Stimulated activated effector memory CD8-positive, alpha-beta T cell treated with anti-CD3 and anti-CD28 coated beads, Interleukin-12 subunit alpha, Interleukin-12 subunit beta, amount 100 ng/mL, for 72 hours (primary cell): Measurements from ENCODE around the gene SLC19A2.
A peak's percentile ranks its signal among the peaks of the same experiment; 100 is the strongest.
"Not testable (repeated sequence)": the region's sequence is repeated elsewhere in the genome, so short reads cannot be mapped to it uniquely, and the experiment has no call there.

Experiments
- ATAC-seq: fragments of 150-1000 bp; cut with Tn5 transposase; 2 replicates; pipeline ENCODE4 v1.10.0; 2021
- DNase-seq, 2 donors: peaks; one replicate each; pipeline ENCODE4 v3.0.0; 2021 to 2022; ENCODE audit warnings: low spot score in 2 of 2
- H3K27ac Mint-ChIP-seq: one replicate; pipeline ENCODE4 v1.8.0; 2022; ENCODE audit warnings: mild to moderate bottlenecking, mixed read lengths
- H3K36me3 Mint-ChIP-seq: one replicate; pipeline ENCODE4 v1.8.0; 2022; ENCODE audit warnings: mild to moderate bottlenecking, mixed read lengths
- H3K4me1 Mint-ChIP-seq: one replicate; pipeline ENCODE4 v1.8.0; 2022; ENCODE audit warnings: mixed read lengths
- H3K4me3 Mint-ChIP-seq: one replicate; pipeline ENCODE4 v1.8.0; 2022; ENCODE audit warnings: mild to moderate bottlenecking, mixed read lengths
- H3K9me3 Mint-ChIP-seq: one replicate; pipeline ENCODE4 v1.8.0; 2022; ENCODE audit warnings: mixed read lengths

SLC19A2 gene

GRCh38 chr1:169514566-169515270, 29.0 kb upstream of the SLC19A2 start:
- DNase-seq (no peak), ATAC-seq (no peak)
- peaks cover 67% of the 10 kb centered on the region for H3K36me3 Mint-ChIP-seq
- no peaks in the 10 kb centered on the region for H3K4me1 Mint-ChIP-seq
- H3K9me3 Mint-ChIP-seq, result no peaks in the 10 kb centered on the region
- no peak overlapping the region for H3K4me3 Mint-ChIP-seq
- no peak overlapping the region for H3K27ac Mint-ChIP-seq

DNA sequence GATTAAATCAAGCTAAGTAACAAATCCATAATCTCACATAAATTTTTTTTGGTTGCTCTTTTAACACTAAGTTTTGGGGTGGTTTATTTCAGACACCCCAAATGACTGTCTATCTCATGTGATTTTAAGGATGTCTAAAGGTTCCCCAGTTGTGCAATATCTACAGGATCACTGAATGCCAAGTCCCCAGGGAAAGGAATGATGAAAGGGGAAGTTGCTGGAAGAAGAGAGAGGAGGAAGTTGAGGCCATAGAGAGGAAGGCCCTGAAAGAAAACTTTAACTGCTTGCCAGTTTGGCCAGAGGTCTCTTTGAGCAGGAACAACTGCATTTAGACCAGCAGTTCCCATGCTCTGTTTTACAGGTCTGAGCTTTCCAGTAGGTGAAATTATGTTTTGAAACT, 27.5 kb upstream of the SLC19A2 start:
- Mint-ChIP-seq H3K9me3 (no peaks in the 10 kb centered on the region), H3K27ac (no peak overlapping the region), H3K4me1 (peaks cover 6% of the 10 kb centered on the region), H3K4me3 (no peak overlapping the region), H3K36me3 (peaks cover 52% of the 10 kb centered on the region)
- ATAC-seq (no peak), DNase-seq (no peak)

DNA sequence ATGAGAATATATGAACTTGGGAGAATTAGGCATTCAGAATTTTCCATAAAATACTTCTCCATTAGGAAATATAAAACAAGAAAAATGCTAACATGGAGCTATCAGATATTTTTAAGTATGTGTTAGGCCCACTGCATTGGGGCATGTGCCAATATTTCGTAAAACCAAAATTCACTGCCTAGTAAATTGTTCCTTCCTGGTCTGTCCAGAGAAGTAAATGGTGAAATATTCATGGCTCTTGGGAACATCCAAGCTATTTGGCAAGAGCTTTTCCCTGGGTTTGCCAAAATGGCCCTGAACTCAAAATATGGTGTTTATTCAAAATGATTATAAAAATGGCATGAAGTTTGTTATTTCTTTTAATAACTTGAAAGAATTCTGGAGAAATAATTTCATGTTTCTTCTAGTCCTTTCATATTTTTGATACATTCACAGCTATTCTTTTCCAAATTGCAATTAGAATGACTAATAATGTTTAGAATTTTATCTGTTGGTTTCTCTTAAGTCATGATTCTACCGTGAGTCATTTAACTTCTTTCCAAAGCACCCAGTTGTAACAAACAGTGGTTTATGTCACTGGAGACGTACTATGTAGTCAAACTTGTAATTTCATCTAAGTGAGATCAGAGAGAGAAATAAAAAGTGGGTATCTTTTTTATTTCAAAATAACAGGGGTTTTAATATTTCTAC, 25.7 kb upstream of the SLC19A2 start:
- no peak for DNase-seq
- ATAC-seq, result peak; percentile 87
- peaks cover 35% of the 10 kb centered on the region for H3K36me3 Mint-ChIP-seq
- no peak overlapping the region for H3K4me3 Mint-ChIP-seq
- H3K9me3 Mint-ChIP-seq, result no peaks in the 10 kb centered on the region
- no peak overlapping the region for H3K27ac Mint-ChIP-seq
- peaks cover 6% of the 10 kb centered on the region for H3K4me1 Mint-ChIP-seq

- Mint-ChIP-seq H3K9me3 (no peaks in the 10 kb centered on the region), H3K27ac (no peak overlapping the region), H3K4me3 (no peak overlapping the region), H3K4me1 (peaks cover 6% of the 10 kb centered on the region), H3K36me3 (peaks cover 23% of the 10 kb centered on the region)
- DNase-seq, result no peak
- ATAC-seq, result no peak
These were observed 24.3 kb upstream of the SLC19A2 start for GRCh38 chr1:169510060-169510459.

- Mint-ChIP-seq H3K9me3 (no peaks in the 10 kb centered on the region), H3K4me1 (peaks cover 6% of the 10 kb centered on the region), H3K36me3 (peaks cover 16% of the 10 kb centered on the region), H3K27ac (no peak overlapping the region), H3K4me3 (no peak overlapping the region)
- DNase-seq (no peak), ATAC-seq (no peak)
These were observed 23.6 kb upstream of the SLC19A2 start for GRCh38 chr1:169509354-169509753.

GRCh38 chr1:169508432-169509338, 22.9 kb upstream of the SLC19A2 start:
- ATAC-seq (no peak), DNase-seq (no peak)
- Mint-ChIP-seq H3K4me1 (peaks cover 6% of the 10 kb centered on the region), H3K36me3 (peaks cover 9% of the 10 kb centered on the region), H3K9me3 (no peaks in the 10 kb centered on the region), H3K27ac (peak overlapping the region; percentile 12), H3K4me3 (no peak overlapping the region)

DNA sequence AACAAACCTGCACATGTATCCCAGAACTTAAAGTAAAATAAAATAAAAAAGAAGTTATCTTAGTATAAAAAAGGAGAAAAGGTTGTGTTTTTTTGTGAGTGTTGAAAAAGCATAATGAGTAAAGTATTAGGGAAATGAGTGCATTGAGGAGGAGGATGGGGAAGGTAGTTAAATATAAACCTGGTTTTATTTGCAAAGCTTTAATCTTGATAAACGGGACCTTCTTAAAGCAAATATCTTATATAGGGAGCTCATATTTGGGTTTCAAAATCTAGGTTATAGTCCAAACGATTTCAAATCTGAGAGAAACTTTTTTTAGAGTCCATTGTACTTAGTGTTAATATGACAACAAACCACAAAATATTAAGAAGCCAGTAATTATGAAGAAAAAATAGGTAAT, 21.7 kb upstream of the SLC19A2 start:
- Mint-ChIP-seq H3K9me3 (no peaks in the 10 kb centered on the region), H3K4me3 (no peak overlapping the region), H3K36me3 (no peaks in the 10 kb centered on the region), H3K4me1 (peaks cover 6% of the 10 kb centered on the region), H3K27ac (no peak overlapping the region)
- no peak for ATAC-seq
- no peak for DNase-seq

DNA sequence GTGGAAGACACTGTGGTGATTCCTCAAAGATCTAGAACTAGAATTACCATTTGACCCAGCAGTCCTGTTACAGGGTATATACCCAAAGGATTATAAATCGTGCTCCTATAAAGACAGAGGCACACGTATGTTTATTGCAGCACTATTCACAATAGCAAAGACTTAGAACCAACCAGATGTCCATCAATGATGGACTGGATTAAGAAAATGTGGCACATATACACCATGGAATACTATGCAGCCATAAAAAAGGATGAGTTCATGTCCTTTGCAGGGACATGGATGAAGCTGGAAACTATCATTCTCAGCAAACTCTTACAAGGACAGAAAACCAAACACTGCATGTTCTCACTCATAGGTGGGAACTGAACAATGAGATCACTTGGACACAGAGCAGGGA, 17.9 kb upstream of the SLC19A2 start:
- H3K4me1 Mint-ChIP-seq, H3K27ac Mint-ChIP-seq, H3K36me3 Mint-ChIP-seq, ATAC-seq, H3K4me3 Mint-ChIP-seq, DNase-seq, H3K9me3 Mint-ChIP-seq: not testable (repeated sequence)

DNA sequence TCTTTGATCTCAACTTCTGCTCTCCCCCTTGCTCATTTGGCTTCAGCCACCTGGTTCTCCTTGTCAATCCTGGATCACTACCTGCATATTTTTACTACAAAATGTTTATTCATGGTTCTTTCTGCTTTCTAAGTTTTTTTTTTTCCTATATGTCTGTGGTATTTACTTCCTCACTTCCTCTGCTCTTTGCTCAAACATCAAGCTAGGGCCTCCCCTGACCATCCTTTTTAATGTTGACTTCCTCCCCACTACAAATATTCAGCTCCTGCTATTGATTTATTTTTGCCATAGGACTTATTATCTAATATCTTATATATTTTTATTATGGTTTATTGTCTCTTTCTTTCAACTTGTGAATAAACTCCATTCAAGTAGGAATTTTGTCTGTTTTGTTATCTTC, 14.1 kb upstream of the SLC19A2 start:
- Mint-ChIP-seq H3K27ac (no peak overlapping the region), H3K9me3 (peaks cover 6% of the 10 kb centered on the region), H3K36me3 (no peaks in the 10 kb centered on the region), H3K4me3 (no peak overlapping the region), H3K4me1 (peaks cover 10% of the 10 kb centered on the region)
- no peak for DNase-seq
- ATAC-seq, result no peak

DNA sequence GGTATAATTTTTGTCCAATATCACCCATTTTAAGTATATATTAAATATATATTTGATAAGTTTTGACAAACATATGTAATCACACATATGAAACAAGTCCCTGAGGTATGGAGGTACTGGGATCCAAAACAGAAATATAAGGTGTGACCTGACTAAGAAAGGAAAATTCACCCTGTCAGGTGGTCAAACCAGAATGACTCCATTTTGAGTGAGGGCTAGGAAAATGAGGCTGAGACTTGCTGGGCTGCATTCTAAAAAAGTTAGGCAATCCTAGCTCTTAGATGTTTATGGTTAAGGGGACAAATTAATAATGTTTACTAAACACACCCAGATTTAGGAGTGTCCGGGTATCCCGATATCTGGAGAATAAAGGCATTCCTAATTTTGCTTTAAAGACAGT, 11.6 kb upstream of the SLC19A2 start:
- Mint-ChIP-seq H3K9me3 (peaks cover 6% of the 10 kb centered on the region), H3K27ac (no peak overlapping the region), H3K4me3 (no peak overlapping the region), H3K36me3 (no peaks in the 10 kb centered on the region), H3K4me1 (peaks cover 22% of the 10 kb centered on the region)
- DNase-seq (no peak), ATAC-seq (no peak)

- H3K4me1 Mint-ChIP-seq, result peaks cover 31% of the 10 kb centered on the region
- H3K4me3 Mint-ChIP-seq, result no peak overlapping the region
- H3K36me3 Mint-ChIP-seq, result no peaks in the 10 kb centered on the region
- peaks cover 6% of the 10 kb centered on the region for H3K9me3 Mint-ChIP-seq
- DNase-seq (no peak), ATAC-seq (no peak)
- H3K27ac Mint-ChIP-seq, result no peak overlapping the region
These were observed 10.2 kb upstream of the SLC19A2 start for GRCh38 chr1:169495916-169496315.

DNA sequence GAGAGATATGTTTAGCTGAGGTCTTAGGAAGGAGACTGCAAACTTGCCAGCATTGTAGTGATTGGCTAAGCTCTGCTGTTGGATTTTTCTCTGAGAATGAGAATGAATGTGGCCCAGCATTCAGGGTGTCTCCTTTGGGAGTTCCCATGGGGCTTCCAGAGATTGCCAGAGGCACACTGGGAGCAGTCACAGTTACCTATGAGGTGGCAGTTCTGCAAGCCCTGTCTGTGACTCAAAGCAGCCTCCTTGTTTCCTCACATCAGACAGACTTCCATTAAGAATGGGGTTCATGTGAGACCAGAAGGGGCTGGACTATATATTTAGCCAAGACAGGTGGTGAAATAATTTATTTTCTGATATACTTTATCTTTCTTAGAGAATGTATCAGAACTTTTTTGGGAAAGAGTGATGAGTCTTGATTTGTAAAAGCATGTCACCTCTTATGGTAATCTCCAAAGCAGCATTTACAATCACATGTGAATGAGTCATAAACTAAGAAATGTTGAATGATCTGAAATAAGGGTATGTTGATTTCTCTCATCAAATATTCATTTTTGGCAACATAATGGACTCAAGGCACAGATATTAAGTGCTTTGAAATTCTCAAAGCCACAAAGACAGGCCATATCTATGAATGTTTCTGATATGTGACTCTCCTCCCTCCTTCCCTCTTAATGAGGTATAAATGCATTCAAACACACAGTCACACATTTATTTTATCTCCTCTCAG, 9.5 kb upstream of the SLC19A2 start:
- Mint-ChIP-seq H3K4me3 (no peak overlapping the region), H3K36me3 (no peaks in the 10 kb centered on the region), H3K27ac (no peak overlapping the region), H3K4me1 (peaks cover 31% of the 10 kb centered on the region), H3K9me3 (peaks cover 6% of the 10 kb centered on the region)
- DNase-seq (no peak), ATAC-seq (no peak)

- Mint-ChIP-seq H3K9me3 (peaks cover 6% of the 10 kb centered on the region), H3K4me3 (no peak overlapping the region), H3K4me1 (peaks cover 34% of the 10 kb centered on the region), H3K36me3 (no peaks in the 10 kb centered on the region), H3K27ac (no peak overlapping the region)
- no peak for ATAC-seq
- no peak for DNase-seq
These were observed 8.6 kb upstream of the SLC19A2 start for GRCh38 chr1:169494343-169494742.

DNA sequence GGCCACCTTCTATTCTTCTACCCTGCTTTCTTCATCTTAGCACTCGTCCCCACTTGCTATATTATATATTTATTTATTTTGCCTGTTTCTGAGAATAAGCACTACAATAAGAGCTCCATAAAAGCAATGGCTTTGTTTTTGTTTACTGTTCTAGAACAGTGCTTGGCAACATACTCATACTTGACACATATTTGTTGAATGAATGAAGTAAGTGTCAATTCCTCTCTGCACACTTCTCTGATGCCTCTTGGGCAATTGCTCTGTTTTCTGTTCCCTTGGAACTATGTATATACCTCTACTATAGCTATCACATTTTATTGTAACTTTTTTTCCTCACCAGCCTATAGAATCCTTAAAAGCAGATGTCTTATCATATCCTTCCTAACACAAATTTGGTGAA, 7.5 kb upstream of the SLC19A2 start:
- no peak overlapping the region for H3K4me3 Mint-ChIP-seq
- ATAC-seq, result no peak
- no peaks in the 10 kb centered on the region for H3K36me3 Mint-ChIP-seq
- DNase-seq, result no peak
- peaks cover 43% of the 10 kb centered on the region for H3K4me1 Mint-ChIP-seq
- H3K27ac Mint-ChIP-seq, result no peak overlapping the region
- peaks cover 2% of the 10 kb centered on the region for H3K9me3 Mint-ChIP-seq

DNA sequence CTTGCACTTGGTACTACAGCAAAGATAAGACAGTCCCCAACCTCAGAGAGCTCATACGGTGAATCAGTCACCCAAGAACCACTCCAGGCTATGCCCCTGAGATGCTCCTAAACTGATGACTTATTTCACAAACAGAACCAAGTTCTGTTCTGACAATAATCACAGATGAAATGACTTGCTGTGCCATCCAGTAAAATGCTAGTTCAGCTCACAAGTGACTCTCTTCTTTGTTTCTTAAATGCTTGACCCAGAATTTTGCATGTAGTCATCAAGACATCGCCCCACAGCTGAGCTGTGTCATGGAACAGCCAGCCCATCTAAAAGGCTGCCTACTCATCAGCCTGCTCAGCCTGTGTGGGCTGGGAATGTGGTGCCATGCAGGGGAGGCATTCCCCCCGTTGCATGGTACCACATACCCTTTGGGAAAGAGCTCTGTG, 6.1 kb upstream of the SLC19A2 start:
- DNase-seq (peak; percentile 15 to 69), ATAC-seq (peak; percentile 97)
- Mint-ChIP-seq H3K4me3 (peak overlapping the region; percentile 13), H3K27ac (peak overlapping the region; percentile 88), H3K4me1 (peaks cover 55% of the 10 kb centered on the region), H3K36me3 (no peaks in the 10 kb centered on the region), H3K9me3 (no peaks in the 10 kb centered on the region)
